ENCODE results near the gene MRPL37.

MRPL37 gene

DNA sequence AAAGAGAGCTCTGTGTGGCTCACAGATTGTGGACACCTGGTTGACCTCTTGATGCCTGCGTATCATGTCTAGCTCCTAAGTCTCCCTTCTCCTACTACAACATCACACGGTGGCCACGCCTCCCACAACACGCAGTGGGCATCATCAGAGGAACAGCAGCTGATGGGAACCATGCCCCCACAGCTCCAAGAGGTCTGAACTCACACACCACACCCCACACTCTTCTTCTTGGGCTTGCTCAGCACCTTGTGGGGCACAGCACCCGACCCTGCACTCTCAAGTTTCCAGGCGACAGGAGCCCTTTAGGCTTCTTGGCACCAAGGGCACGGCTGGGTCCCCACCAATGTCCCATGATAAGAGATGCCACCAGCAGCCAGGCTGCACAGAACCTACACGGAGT is 28.4 kb upstream of the MRPL37 start:
- TF ChIP-seq, protein P1, sequence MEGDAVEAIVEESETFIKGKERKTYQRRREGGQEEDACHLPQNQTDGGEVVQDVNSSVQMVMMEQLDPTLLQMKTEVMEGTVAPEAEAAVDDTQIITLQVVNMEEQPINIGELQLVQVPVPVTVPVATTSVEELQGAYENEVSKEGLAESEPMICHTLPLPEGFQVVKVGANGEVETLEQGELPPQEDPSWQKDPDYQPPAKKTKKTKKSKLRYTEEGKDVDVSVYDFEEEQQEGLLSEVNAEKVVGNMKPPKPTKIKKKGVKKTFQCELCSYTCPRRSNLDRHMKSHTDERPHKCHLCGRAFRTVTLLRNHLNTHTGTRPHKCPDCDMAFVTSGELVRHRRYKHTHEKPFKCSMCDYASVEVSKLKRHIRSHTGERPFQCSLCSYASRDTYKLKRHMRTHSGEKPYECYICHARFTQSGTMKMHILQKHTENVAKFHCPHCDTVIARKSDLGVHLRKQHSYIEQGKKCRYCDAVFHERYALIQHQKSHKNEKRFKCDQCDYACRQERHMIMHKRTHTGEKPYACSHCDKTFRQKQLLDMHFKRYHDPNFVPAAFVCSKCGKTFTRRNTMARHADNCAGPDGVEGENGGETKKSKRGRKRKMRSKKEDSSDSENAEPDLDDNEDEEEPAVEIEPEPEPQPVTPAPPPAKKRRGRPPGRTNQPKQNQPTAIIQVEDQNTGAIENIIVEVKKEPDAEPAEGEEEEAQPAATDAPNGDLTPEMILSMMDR (IDR thresholded peaks at IDR 0.05) = no peak
- Histone ChIP-seq H3K4me2 (ENCODE audit: low read length) (no peak overlapping the region), H3K36me3 (ENCODE audit: control insufficient read depth, insufficient read depth, low read length) (no peaks in the 10 kb centered on the region), H2AFZ (no peak overlapping the region), H3K79me2 (no peaks in the 10 kb centered on the region), H3K27me3 (ENCODE audit: control insufficient read depth, insufficient read depth, low read length) (no peaks in the 10 kb centered on the region), H3K27ac (no peak overlapping the region), H3K4me1 (no peaks in the 10 kb centered on the region), H3K9me3 (ENCODE audit: control insufficient read depth, low read length) (no peaks in the 10 kb centered on the region), H3K9ac (no peak overlapping the region), H3K4me3 (ENCODE audit: low read depth, low read length) (no peak overlapping the region)

DNA sequence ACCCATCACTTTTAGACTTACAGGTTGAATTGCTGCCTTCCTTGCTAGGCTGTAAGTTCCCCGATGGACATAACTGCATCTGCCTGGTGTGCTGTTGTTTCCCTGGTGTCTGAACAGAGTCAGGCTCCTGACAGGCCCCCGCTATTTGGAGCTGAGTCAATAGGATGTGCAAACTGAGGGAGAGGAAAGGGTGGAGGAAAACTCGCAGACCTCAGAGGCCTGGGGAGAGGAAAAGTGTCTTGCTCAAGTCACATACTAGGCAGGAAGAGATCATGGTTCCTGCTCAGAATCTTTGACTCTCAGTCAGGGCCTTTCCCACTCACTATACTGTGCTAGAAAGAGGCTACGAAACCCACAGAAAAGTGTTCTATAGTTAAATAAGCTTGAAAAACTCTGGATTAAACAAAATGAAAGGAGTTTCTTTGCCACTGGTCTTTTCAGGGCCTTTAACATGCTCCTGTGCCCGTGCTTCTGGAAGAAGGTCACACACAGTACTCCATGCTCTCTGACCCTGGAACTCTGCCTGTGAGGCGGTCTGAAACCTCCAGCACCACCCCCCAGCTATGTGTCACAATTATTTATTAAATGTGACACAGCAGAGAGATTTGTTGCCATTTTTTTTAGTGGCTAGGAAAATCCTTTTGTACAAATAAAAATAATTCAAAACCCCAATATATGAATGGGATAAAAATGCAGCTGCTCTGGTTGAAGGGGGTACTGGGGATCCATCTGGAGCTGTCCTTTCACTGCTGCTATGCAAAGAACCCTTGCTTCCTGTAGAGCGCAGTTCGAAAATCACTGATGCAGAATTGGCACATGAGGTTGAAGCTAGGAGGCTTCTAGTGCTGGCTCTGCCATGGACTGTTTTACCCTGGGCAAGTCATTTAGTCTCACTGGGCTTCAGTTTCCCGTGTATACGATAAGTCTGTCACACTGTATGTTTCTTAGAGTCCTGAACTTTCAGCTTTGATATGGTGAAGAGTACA is 27.1 kb upstream of the MRPL37 start:
- TF ChIP-seq, protein P1 (IDR thresholded peaks at IDR 0.05) = no peak
- no peak overlapping the region for H3K27ac ChIP-seq
- no peak overlapping the region for H2AFZ ChIP-seq
- no peak overlapping the region for H3K4me2 ChIP-seq (ENCODE audit: low read length)
- H3K9me3 ChIP-seq (ENCODE audit: control insufficient read depth, low read length) = no peaks in the 10 kb centered on the region
- H3K79me2 ChIP-seq = no peaks in the 10 kb centered on the region
- H3K27me3 ChIP-seq (ENCODE audit: control insufficient read depth, insufficient read depth, low read length) = no peaks in the 10 kb centered on the region
- no peak overlapping the region for H3K4me3 ChIP-seq (ENCODE audit: low read depth, low read length)
- no peak overlapping the region for H3K9ac ChIP-seq
- H3K4me1 ChIP-seq = no peaks in the 10 kb centered on the region
- H3K36me3 ChIP-seq (ENCODE audit: control insufficient read depth, insufficient read depth, low read length) = no peaks in the 10 kb centered on the region

DNA sequence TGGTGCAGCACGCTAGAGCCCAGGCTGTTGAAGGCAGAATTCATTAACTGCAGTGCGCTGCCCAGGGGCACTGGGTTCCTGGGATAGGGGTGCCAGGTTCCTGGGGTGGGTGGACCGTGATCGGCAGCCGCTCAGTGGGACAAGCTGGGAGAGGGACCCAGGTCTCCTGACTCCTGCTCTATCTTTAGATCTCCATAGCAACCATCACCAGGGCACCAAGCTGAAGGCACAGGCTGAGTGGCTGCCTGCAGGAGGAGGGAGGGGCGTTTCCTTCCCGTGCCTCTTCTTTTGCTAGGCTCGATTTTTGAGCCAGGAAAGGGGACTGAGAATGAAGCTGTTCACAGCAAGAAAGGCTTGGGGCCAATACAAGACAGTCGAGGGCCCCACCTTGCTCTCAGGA is 26.3 kb upstream of the MRPL37 start:
- Histone ChIP-seq H3K4me2 (ENCODE audit: low read length) (no peak overlapping the region), H2AFZ (no peak overlapping the region)
- TF ChIP-seq, protein P1 (IDR thresholded peaks at IDR 0.05) = no peak

DNA sequence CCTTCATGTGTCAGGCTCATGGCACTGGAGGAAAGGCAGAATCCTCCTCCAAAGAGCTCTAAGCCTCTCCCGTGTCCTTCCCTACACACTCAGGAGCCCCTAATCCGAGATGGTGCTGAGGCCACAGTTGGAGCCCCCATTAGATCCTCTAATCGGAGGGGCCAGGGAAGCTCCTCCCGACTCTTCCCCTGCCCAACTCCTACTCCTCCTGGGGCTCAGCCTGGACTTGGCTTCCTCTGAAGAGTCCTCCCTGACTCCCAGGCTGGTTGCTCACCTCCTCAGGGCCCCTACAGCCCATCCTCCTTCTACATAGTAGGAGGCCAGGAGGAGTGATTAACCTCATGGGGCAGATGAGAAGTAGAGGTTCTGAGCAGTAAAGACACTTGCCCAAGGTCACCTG is 25.9 kb upstream of the MRPL37 start:
- H3K27ac ChIP-seq = no peak overlapping the region
- no peaks in the 10 kb centered on the region for H3K9me3 ChIP-seq (ENCODE audit: control insufficient read depth, low read length)
- no peak overlapping the region for H3K4me3 ChIP-seq (ENCODE audit: low read depth, low read length)
- H3K36me3 ChIP-seq (ENCODE audit: control insufficient read depth, insufficient read depth, low read length) = no peaks in the 10 kb centered on the region
- no peak overlapping the region for H3K9ac ChIP-seq
- TF ChIP-seq, protein P1 (IDR thresholded peaks at IDR 0.05) = no peak
- no peak overlapping the region for H2AFZ ChIP-seq
- no peaks in the 10 kb centered on the region for H3K79me2 ChIP-seq
- no peaks in the 10 kb centered on the region for H3K27me3 ChIP-seq (ENCODE audit: control insufficient read depth, insufficient read depth, low read length)
- no peaks in the 10 kb centered on the region for H3K4me1 ChIP-seq
- no peak overlapping the region for H3K4me2 ChIP-seq (ENCODE audit: low read length)

More for the DNA sequence above, 26.3 kb upstream of the MRPL37 start:
- Histone ChIP-seq H3K36me3 (ENCODE audit: control insufficient read depth, insufficient read depth, low read length) (no peaks in the 10 kb centered on the region), H3K27me3 (ENCODE audit: control insufficient read depth, insufficient read depth, low read length) (no peaks in the 10 kb centered on the region), H3K9ac (no peak overlapping the region), H3K4me3 (ENCODE audit: low read depth, low read length) (no peak overlapping the region), H3K4me1 (no peaks in the 10 kb centered on the region), H3K9me3 (ENCODE audit: control insufficient read depth, low read length) (no peaks in the 10 kb centered on the region), H3K79me2 (no peaks in the 10 kb centered on the region), H3K27ac (no peak overlapping the region)

Data from parathyroid adenoma (tissue), 2 donors.